Measurements from ENCODE around the gene MAP7. TPM values are rescaled to one million over a fixed set of nuclear protein-coding genes. Genes with fewer than 3 reads are reported as not detected.
A peak's percentile ranks its signal among the peaks of the same experiment; 100 is the strongest.
"Not testable (repeated sequence)": the region's sequence is repeated elsewhere in the genome, so short reads cannot be mapped to it uniquely, and the experiment has no call there.

MAP7 gene
- total and polyA plus RNA-seq, 11 donors, result 0.86 to 3.2 (median 2.1) TPM

- Histone ChIP-seq H3K36me3 (no peaks in the 10 kb centered on the region), H3K27ac (no peak overlapping the region), H3K4me3 (no peak overlapping the region), H3K4me1 (no peaks in the 10 kb centered on the region), H3K27me3 (no peaks in the 10 kb centered on the region), H3K9me3 (no peaks in the 10 kb centered on the region)
- ATAC-seq (no peak), DNase-seq (no peak)
- intact Hi-C loops (cut with DNase I), result no loop called here
- 74 to 79% (median 76%) methylated on average over 2 of the region's 2 CpGs for WGBS, 4 donors
- TF ChIP-seq POLR2A (IDR thresholded peaks at IDR 0.05) (no peak), CTCF (IDR thresholded peaks at IDR 0.05) (no peak)
Observed at GRCh38 chr6:136491754-136492153, 58.5 kb downstream of the MAP7 start.

GRCh38 chr6:136491251-136491650, 59.0 kb downstream of the MAP7 start:
- no peak overlapping the region for H3K4me3 ChIP-seq
- no peaks in the 10 kb centered on the region for H3K36me3 ChIP-seq
- no peaks in the 10 kb centered on the region for H3K27me3 ChIP-seq
- H3K4me1 ChIP-seq, result peaks cover 0 to 4% (median 0%) of the 10 kb centered on the region in 12 donors
- intact Hi-C loops (cut with DNase I), result no loop called here
- no peak for ATAC-seq
- H3K27ac ChIP-seq, result no peak overlapping the region
- H3K9me3 ChIP-seq, result no peaks in the 10 kb centered on the region
- WGBS, 4 donors, result 71 to 89% (median 82%) methylated on average over 2 of the region's 2 CpGs
- no peak for DNase-seq
- no peak for TF ChIP-seq POLR2A (IDR thresholded peaks at IDR 0.05)
- TF ChIP-seq CTCF (IDR thresholded peaks at IDR 0.05), result no peak

- H3K4me3 ChIP-seq; DNase-seq; intact Hi-C loops (cut with DNase I); H3K27ac ChIP-seq; H3K27me3 ChIP-seq; H3K9me3 ChIP-seq; H3K4me1 ChIP-seq; H3K36me3 ChIP-seq; ATAC-seq: not testable (repeated sequence)
- 86 to 98% (median 90%) methylated on average over 3 of the region's 3 CpGs for WGBS, 4 donors
Observed at GRCh38 chr6:136489689-136490033, 60.6 kb downstream of the MAP7 start.

- no peak for ATAC-seq
- Histone ChIP-seq H3K4me3 (no peak overlapping the region), H3K4me1 (peaks cover 0 to 7% (median 0%) of the 10 kb centered on the region in 12 donors), H3K27me3 (no peaks in the 10 kb centered on the region), H3K36me3 (no peaks in the 10 kb centered on the region), H3K27ac (no peak overlapping the region), H3K9me3 (peaks cover 0 to 4% (median 0%) of the 10 kb centered on the region in 12 donors)
- TF ChIP-seq POLR2A (IDR thresholded peaks at IDR 0.05) (no peak), CTCF (IDR thresholded peaks at IDR 0.05) (no peak)
- 89 to 93% (median 91%) methylated on average over 7 of the region's 7 CpGs for WGBS, 4 donors
- DNase-seq, result no peak
- intact Hi-C loops (cut with DNase I), result no loop called here
Observed at GRCh38 chr6:136487759-136488425, 62.3 kb downstream of the MAP7 start.

- ATAC-seq, result peak in 3 of 4 donors; percentile 54 to 77 (median 55)
- 81 to 92% (median 86%) methylated on average over 1 of the region's 1 CpG for WGBS, 4 donors
Observed at GRCh38 chr6:136486357-136486756, 63.9 kb downstream of the MAP7 start.

More at GRCh38 chr6:136486357-136486756, 63.9 kb downstream of the MAP7 start:
- TF ChIP-seq CTCF (IDR thresholded peaks at IDR 0.05), result no peak
- no peak for TF ChIP-seq POLR2A (IDR thresholded peaks at IDR 0.05)
- no peak overlapping the region for H3K27ac ChIP-seq
- no peak for DNase-seq
- intact Hi-C loops (cut with DNase I), result no loop called here
- peaks cover 0 to 7% (median 0%) of the 10 kb centered on the region in 12 donors for H3K4me1 ChIP-seq
- H3K27me3 ChIP-seq, result no peaks in the 10 kb centered on the region
- H3K36me3 ChIP-seq, result no peaks in the 10 kb centered on the region
- H3K9me3 ChIP-seq, result peaks cover 0 to 4% (median 0%) of the 10 kb centered on the region in 12 donors
- no peak overlapping the region for H3K4me3 ChIP-seq

All from heart left ventricle (tissue), 16 donors.